Coronary artery (tissue), 2 donors: ENCODE data around the gene OTOGL.
A peak's percentile ranks its signal among the peaks of the same experiment; 100 is the strongest.
"Not testable (repeated sequence)": the region's sequence is repeated elsewhere in the genome, so short reads cannot be mapped to it uniquely, and the experiment has no call there.

Experiments used
- DNase-seq: peaks from one replicate; pipeline ENCODE4 v3.0.0-alpha.2; 2017; ENCODE audit warnings: low spot score
- H3K27ac ChIP-seq, 2 donors: fragments of 200-600 bp; sonication (generic); one replicate each; pipeline ENCODE4 v1.5.1; 2016 to 2019
- H3K4me3 ChIP-seq: fragments of 200-600 bp; sonication (generic); 2 replicates; pipeline ENCODE4 v1.5.1; 2016; ENCODE audit warnings: mild to moderate bottlenecking, moderate library complexity
- CTCF ChIP-seq: fragments of 200-600 bp; sonication (generic); IDR thresholded peaks from one replicate; pipeline ENCODE4 v1.5.1; 2019; ENCODE audit warnings: antibody characterized with exemption

OTOGL gene

GRCh38 chr12:80201908-80202307, 102.6 kb downstream of the OTOGL start:
- Histone ChIP-seq H3K27ac (no peak overlapping the region), H3K4me3 (no peak overlapping the region)
- TF ChIP-seq CTCF = no peak
- no peak for DNase-seq

DNA sequence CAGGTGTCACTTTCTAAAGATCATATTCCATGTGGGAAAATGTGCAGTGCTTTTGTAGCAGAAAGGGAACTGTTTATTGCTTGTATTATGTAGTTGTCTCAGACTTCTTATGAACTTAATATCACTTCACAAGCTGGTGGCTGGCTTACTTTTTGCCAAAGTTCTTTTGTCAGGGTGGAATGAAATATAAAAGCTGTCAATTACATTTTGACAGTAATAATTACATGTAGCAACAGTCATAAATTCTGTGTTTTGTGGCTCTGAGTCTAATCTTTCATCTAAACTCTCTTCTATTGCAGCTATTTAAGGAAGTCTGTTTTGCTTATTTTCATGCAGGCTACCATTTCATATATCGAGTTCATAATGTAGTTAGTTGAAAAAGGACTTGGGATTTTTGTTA, 106.6 kb downstream of the OTOGL start:
- Histone ChIP-seq H3K27ac (no peak overlapping the region), H3K4me3 (no peak overlapping the region)
- no peak for DNase-seq
- TF ChIP-seq CTCF = no peak

DNA sequence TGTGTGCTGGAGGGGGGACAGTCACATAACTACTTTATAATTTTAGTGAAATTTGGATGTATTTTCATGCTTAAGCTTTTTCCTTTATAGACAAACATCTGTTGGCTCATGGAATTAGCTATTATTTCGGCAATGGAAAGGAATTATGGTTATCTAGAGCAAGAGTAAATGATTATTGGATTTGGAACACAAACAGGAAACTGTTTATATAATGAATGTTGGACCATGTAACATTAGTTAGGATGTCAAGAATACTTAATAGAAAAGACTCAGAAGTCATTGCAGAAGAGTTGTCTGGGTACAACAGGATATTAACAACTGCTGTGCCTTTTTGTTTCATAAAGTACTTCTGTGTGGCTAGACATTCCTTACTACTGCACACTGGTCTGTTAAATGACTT, 108.7 kb downstream of the OTOGL start:
- Histone ChIP-seq H3K4me3 (no peak overlapping the region), H3K27ac (no peak overlapping the region)
- TF ChIP-seq CTCF = no peak
- DNase-seq = no peak

DNA sequence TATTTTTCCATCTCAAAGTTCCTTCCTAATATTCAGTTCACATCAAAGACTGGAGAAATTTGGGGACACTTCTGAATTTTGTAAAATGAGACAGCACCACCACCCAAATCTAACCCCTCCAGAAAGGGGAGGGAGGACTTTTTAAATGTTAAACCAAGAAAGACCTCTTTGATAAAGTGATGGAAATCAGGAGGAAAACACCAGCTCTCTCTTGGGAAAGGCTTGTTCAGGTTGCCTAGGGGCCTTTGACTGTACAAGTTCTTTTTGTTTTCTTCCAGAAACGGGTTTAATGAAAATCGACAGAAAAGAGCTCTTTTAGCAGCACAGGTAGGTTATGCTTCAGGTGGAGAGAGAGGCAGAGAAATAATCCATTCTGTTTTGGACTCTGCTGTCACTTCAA, 112.3 kb downstream of the OTOGL start:
- H3K4me3 ChIP-seq = no peak overlapping the region
- TF ChIP-seq CTCF = no peak
- no peak for DNase-seq
- H3K27ac ChIP-seq = no peak overlapping the region

DNA sequence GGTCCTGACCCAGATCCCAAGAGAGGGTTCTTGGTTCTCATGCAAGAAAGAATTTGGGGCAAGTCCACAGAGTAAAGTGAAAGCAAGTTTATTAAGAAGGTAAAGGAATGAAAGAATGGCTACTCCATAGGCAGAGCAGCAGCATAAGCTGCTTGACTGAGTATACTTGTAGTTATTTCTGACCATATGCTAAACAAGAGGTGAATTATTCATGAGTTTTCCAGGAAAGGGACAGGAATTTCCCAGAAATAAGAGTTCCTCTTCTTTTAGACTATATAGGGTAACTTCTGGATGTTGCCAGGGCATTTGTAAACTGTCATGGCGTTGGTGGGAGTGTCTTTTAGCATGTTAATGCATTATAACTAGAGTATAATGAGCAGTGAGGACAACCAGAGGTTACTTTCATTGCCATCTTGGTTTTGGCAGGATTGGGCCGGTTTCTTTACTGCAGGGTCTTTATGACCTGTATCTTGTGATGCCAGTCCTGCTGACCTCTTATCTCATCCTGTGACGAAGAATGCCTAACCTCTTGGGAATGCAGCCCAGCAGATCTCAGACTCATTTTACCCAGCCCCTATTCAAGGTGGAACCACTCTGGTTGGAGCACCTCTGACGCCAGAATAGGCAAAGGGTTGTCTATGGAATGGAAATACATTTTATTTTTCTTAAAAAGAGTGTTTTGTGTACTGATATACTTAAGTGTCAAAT, 113.8 kb downstream of the OTOGL start:
- Histone ChIP-seq H3K4me3 (no peak overlapping the region), H3K27ac (no peak overlapping the region)
- DNase-seq = no peak
- TF ChIP-seq CTCF = no peak

- no peak for TF ChIP-seq CTCF
- Histone ChIP-seq H3K27ac (no peak overlapping the region), H3K4me3 (no peak overlapping the region)
- no peak for DNase-seq
Observed at GRCh38 chr12:80213871-80214270, 114.5 kb downstream of the OTOGL start.

- H3K4me3 ChIP-seq = no peak overlapping the region
- no peak overlapping the region for H3K27ac ChIP-seq
- DNase-seq = no peak
- no peak for TF ChIP-seq CTCF
Observed at GRCh38 chr12:80217011-80217535, 117.7 kb downstream of the OTOGL start.

- not testable (repeated sequence) for DNase-seq, H3K4me3 ChIP-seq
- H3K27ac ChIP-seq = peak overlapping the region in 1 of 2 donors; percentile 7
Observed at GRCh38 chr12:80218925-80219324, 119.6 kb downstream of the OTOGL start.
